Panc1 (cell line): Measurements from ENCODE around the gene WIPF2.

Source experiments
- CTCF ChIP-seq: fragments of 450-650 bp; IDR thresholded peaks from 2 replicates; pipeline ENCODE4 v1.5.1; 2017; ENCODE audit warnings: mild to moderate bottlenecking
- POLR2AphosphoS5 ChIP-seq: IDR thresholded peaks from 2 replicates; pipeline ENCODE4 v1.6.1; 2012; ENCODE audit warnings: mild to moderate bottlenecking, low read depth, low read length, moderate library complexity
- REST ChIP-seq, 2 experiments: IDR thresholded peaks; 2 replicates each; pipeline ENCODE4 v1.6.1; 2011 to 2012; ENCODE audit warnings: low read depth in 2 of 2, control low read depth in 1 of 2, low read length in 1 of 2, mild to moderate bottlenecking in 1 of 2, moderate library complexity in 1 of 2; ENCODE audit not compliant: insufficient read depth in 1 of 2
- SIN3A ChIP-seq: IDR thresholded peaks from 2 replicates; pipeline ENCODE4 v1.6.1; 2012; ENCODE audit warnings: low read depth, mild to moderate bottlenecking, low read length, moderate library complexity, borderline replicate concordance; ENCODE audit not compliant: insufficient read depth
- TCF7L2 ChIP-seq: IDR thresholded peaks from 2 replicates; pipeline ENCODE4 v1.6.1; 2011; ENCODE audit warnings: mild to moderate bottlenecking, low read depth, low read length, inconsistent platforms

- TF ChIP-seq CTCF (no peak), POLR2AphosphoS5 (peak; percentile 31), REST (IDR thresholded peaks at IDR 0.05; ENCODE audit: insufficient read depth in 1 of 2, low read depth in 2 of 2, low read length in 1 of 2) (no peak), SIN3A (no peak), TCF7L2 (no peak)
Observed at GRCh38 chr17:40317880-40318829, 99.1 kb downstream of the WIPF2 start.
